ENCODE measurements around the gene PDLIM4. TPM values are rescaled to one million over a fixed set of nuclear protein-coding genes. Genes with fewer than 3 reads are reported as not detected.

Gene PDLIM4
- total RNA-seq, 1 experiment from 2014 or later = 7.6 TPM

- H2AFZ ChIP-seq (ENCODE audit: low read length) = no peak overlapping the region
- no peak overlapping the region for H2BK12ac ChIP-seq (ENCODE audit: insufficient read length, low read depth, low read length)
- Mint-ChIP-seq H3K9me3 (no peaks in the 10 kb centered on the region), H3K4me1 (peaks cover 12 to 18% of the 10 kb centered on the region in 2 experiments), H3K27me3 (ENCODE audit: low read depth) (peaks cover 4% of the 10 kb centered on the region), H3K27ac (no peak overlapping the region; a peak in 1 of 7 replicates), H3K4me3 (no peak overlapping the region), H3K36me3 (ENCODE audit: insufficient read depth in 1 of 3, low read depth in 3 of 3) (peaks cover 0 to 4% (median 0%) of the 10 kb centered on the region in 3 experiments; a peak in 1 of 7 replicates)
- no peaks in the 10 kb centered on the region for H4K20me1 ChIP-seq (ENCODE audit: control insufficient read depth, insufficient read depth, insufficient read length)
- H3K23ac ChIP-seq (ENCODE audit: insufficient read length, low read depth, low read length) = no peak overlapping the region
- no peak for DNase-seq
- H3K23me2 ChIP-seq (ENCODE audit: insufficient read length, low read depth, low read length, poor library complexity, severe bottlenecking) = no peaks in the 10 kb centered on the region
- H3K9ac ChIP-seq (ENCODE audit: extremely low read depth, insufficient read length, low read length) = no peak overlapping the region
- no peaks in the 10 kb centered on the region for H3K79me1 ChIP-seq (ENCODE audit: insufficient read depth, low read depth, low read length, poor library complexity, severe bottlenecking)
- H3K9me3 ChIP-seq (ENCODE audit: control insufficient read depth, low read depth, low read length) = no peaks in the 10 kb centered on the region
- H2BK15ac ChIP-seq (ENCODE audit: low read depth, low read length) = no peak overlapping the region
- no peak overlapping the region for H2AK5ac ChIP-seq (ENCODE audit: insufficient read length, low read length)
- no peak overlapping the region for H4K5ac ChIP-seq (ENCODE audit: insufficient read length, low read depth, low read length)
- no CpG with 5 or more reads among the region's 2 CpGs for WGBS (ENCODE audit: extremely low coverage, insufficient read length, low lambda C conversion rate)
- H4K91ac ChIP-seq (ENCODE audit: insufficient read length, low read depth, low read length) = no peak overlapping the region
- H3K4ac ChIP-seq (ENCODE audit: low read depth, low read length) = no peak overlapping the region
- H2BK120ac ChIP-seq (ENCODE audit: low read depth, low read length, poor library complexity, severe bottlenecking) = no peak overlapping the region
- no peak for TF ChIP-seq CTCF (conservative IDR thresholded peaks at IDR 0.05)
- H3K14ac ChIP-seq (ENCODE audit: insufficient read depth, low read length) = no peak overlapping the region
- no peaks in the 10 kb centered on the region for H3K79me2 ChIP-seq (ENCODE audit: insufficient read depth, low read length)
- H2BK20ac ChIP-seq (ENCODE audit: low read depth, low read length, poor library complexity, severe bottlenecking) = no peak overlapping the region
- no peak overlapping the region for H3T11ph ChIP-seq (ENCODE audit: low read length)
- no peak overlapping the region for H3K4me2 ChIP-seq (ENCODE audit: insufficient read depth, insufficient read length, low read length)
- H3K27me3 ChIP-seq (ENCODE audit: insufficient read depth, low read length) = no peaks in the 10 kb centered on the region
- no peak overlapping the region for H2BK5ac ChIP-seq (ENCODE audit: insufficient read length, low read length)
- no peaks in the 10 kb centered on the region; the same call in 1 of the 2 replicates for H3K4me1 ChIP-seq (ENCODE audit: insufficient read depth, low read length)
- no peak overlapping the region for H3K56ac ChIP-seq (ENCODE audit: insufficient read length, low read depth, low read length)
- no peak overlapping the region for H4K8ac ChIP-seq (replicated peaks; ENCODE audit: insufficient read length, low read depth, low read length)
- H3K18ac ChIP-seq (ENCODE audit: insufficient read length, low read depth, low read length) = no peak overlapping the region
- no peak overlapping the region for H3K27ac ChIP-seq (ENCODE audit: insufficient read length, low read depth, low read length)
Observed at GRCh38 chr5:132220491-132220890, 37.0 kb upstream of the PDLIM4 start.

Measured in H9 (cell line).